Measurements from ENCODE around the gene EPS8L1.

DNA sequence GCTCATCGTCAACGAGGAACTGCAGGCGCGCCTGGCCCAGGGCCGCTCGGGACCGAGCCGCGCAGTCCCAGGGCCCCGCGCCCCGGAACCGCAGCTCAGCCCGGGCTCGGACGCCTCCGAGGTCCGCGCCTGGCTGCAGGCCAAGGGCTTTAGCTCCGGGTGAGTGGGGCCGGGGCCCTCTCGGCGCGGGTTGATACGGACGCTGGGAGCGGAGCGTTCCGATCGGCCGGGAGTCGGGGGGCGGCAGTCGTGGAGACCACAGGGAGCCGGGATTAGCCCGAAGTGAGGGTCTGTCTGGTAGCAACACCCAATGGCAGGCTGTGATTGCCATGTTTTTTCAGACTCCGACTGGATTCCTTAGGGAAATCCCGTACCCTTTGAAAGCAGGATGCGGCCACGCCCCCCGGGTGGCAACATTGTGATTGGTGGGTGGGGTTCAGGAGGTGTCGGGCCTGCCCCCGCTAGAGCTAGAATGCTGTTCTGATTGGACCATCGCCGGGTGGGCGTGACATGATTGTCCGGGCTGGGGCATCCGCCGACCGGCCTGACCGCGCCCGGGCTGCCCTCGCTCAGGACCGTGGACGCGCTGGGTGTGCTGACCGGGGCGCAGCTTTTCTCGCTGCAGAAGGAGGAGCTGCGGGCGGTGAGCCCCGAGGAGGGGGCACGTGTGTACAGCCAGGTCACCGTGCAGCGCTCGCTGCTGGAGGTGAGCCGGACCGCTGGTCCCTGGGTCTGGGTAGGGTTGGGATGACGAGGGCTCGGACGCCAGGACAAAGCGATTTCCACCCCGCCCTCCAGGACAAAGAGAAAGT is 11.3 kb downstream of the EPS8L1 start:
- TF ChIP-seq, protein P1, sequence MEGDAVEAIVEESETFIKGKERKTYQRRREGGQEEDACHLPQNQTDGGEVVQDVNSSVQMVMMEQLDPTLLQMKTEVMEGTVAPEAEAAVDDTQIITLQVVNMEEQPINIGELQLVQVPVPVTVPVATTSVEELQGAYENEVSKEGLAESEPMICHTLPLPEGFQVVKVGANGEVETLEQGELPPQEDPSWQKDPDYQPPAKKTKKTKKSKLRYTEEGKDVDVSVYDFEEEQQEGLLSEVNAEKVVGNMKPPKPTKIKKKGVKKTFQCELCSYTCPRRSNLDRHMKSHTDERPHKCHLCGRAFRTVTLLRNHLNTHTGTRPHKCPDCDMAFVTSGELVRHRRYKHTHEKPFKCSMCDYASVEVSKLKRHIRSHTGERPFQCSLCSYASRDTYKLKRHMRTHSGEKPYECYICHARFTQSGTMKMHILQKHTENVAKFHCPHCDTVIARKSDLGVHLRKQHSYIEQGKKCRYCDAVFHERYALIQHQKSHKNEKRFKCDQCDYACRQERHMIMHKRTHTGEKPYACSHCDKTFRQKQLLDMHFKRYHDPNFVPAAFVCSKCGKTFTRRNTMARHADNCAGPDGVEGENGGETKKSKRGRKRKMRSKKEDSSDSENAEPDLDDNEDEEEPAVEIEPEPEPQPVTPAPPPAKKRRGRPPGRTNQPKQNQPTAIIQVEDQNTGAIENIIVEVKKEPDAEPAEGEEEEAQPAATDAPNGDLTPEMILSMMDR (IDR thresholded peaks at IDR 0.05; ENCODE audit: poor library complexity, severe bottlenecking), result no peak
- TF ChIP-seq POLR2AphosphoS5 (IDR thresholded peaks at IDR 0.05) (peak; percentile 80), EZH2 (IDR thresholded peaks at IDR 0.05; ENCODE audit: borderline replicate concordance, insufficient read depth, low read length, poor library complexity, severe bottlenecking) (no peak), EP300 (conservative IDR thresholded peaks at IDR 0.05; ENCODE audit: poor library complexity, severe bottlenecking) (peak; percentile 35), RAD21 (conservative IDR thresholded peaks at IDR 0.05) (no peak)
